NCI-H2081 (cell line): ENCODE measurements around the gene RBBP8NL.

Source experiments
- DNase-seq, 2 experiments: peaks; one replicate each; lab custom pipeline; 2025; lab: John Stamatoyannopoulos, UW

Gene RBBP8NL

DNA sequence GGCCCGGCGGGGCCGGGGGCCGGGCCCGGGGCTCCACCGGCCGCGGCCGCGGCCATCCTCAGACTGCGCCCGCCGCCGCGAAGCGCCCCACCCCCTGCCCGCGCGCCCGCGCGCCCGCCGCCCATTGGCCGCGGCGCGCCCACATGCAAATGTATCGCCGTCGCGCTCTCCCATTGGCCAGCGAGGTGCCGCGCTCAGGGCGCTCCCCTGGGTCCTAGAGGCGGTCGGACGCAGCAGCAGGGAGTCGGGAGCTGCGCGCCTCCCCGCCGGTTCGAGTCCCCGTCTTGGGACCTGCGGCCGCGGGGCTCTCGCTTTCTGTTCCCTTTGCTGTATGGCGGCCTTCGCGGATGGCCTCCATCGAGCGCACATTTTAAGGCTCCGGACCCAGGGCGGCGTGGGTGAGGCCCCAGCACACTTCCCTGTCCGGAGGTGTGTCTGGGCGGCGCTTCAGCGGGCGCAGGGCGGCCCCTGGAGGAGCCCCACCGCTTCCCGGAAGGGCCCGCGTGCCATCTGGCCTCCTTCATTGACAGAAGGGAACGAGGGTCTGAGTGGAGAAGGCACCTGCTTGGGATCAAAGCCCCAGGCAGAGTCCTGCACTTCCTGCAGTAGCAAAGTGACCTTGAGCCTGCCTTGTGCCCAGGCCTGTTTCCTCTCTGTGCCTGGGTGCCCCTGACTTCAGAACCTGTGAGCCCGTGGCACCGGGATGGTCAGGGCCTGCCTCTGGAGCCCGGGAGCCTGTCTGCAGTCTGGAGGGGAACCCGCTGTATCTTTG lies 19.9 kb downstream of the RBBP8NL start, which contains the start of gene CABLES2:
Gene CABLES2, minus strand, starts transcription at position 65 of the 772 bp plus-strand sequence. Its CDS starts 9 bp downstream, at position 56.
- peak; percentile 91 to 94 for DNase-seq

DNA sequence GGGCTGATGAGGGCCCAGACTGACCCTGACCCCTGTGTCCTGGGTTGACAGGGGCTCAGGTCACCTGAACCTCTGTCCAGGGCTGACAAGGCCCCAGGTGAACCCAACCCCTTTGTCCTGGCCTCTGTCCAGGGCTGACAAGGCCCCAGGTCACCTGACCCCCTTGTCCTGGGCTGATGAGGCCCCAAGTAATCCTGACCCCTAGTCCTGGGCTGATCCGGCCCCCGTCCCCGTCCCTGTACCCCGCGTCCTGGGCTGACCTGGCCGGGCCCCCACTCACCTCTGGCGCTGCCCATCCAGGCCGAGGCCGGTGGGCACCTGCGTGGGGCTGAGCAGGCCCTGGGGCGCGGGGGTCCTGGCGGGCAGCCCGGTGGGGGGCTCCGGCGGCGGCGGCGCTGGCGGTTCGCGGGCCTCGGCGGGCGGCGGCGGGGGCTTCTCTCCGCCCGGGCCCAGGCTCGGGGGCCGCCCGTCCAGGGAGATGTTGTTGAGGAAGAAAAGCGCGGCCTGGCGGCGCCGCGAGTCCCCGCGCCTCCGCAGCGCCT lies 20.6 kb downstream of the RBBP8NL start:
- no peak for DNase-seq

DNA sequence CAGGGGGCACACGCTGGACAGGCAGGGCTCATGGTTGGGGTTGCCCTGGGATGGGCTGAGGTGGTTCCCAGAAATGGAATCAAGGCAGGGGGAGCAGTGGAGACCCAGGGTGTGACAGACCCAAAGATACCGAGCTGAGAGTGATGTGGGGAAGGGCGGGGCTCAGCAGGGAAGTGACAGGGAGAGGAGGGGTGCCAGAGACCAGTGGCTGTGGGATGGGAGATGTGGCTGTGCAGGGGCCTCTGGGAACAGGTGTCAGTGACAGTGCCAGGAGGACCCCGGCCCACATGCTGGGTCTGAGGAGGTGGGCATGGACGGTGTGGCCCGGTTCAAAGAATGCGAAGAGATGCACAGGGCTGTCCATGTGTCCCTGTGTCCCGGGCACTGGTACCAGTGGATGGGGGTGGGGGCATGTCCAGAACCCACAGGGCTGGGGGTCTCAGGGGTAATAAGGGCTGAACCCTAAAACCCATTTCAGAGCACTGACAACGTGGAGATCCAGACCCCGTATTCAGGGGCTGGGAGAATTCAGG lies 21.3 kb downstream of the RBBP8NL start:
- no peak for DNase-seq

DNA sequence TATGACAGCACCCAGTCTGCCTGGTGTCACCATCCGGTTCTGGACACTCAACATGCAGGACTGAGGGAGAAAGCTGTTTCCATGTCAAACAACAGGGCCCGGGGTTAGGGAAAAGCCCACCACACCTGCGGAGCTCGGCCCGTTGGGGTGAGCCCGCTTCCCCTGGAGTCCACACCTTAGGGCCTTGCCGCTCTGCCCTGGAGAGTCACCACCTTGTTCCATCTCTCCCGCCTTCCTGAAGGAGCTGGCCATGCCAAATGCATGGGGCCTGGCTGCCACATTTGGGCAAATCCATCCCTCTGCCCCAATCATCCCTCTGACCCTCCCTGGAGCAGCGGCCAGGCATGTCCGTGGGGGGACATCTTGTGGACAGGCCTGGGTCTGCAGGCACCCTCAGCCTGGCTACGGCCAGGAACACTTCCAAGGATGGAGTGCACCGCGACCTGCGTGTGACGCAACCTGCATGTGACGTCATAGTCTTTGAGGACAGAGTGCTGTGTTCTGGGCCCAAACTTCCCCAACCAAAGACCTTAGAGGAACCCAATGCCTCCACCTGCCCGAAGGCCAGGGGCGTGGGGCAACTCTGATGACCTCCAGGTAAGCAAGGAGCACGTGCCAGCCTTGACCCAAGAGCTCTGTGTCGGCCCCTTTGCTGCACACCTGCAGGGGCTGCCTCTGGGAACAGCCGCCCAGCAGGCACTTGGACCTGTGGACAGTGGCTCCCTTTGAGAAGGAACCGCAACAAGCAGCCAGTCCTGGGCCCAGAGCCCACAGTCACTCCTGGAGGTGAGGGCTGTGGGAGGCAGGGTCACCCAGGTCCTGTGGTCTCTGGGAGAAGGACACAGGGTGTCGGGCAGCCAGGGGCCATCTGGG lies 22.0 kb downstream of the RBBP8NL start:
- no peak for DNase-seq

DNA sequence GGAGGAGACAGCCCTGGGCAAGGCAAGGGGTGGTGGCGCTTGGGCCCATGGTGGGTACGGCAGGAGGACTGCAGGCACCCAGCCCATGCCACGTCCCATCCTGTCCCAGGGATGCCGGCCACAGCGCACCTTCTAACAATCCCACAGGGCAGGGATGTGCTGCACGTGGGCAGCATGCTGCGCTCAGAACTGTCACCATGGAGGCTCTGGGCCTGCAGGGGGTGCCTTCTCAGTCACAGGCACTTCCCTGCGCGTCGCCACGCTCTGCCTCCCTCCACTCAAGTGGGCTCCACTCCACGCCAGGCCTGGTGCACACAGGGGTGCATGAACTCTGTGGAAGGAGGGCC lies 22.6 kb downstream of the RBBP8NL start:
- no peak for DNase-seq

DNA sequence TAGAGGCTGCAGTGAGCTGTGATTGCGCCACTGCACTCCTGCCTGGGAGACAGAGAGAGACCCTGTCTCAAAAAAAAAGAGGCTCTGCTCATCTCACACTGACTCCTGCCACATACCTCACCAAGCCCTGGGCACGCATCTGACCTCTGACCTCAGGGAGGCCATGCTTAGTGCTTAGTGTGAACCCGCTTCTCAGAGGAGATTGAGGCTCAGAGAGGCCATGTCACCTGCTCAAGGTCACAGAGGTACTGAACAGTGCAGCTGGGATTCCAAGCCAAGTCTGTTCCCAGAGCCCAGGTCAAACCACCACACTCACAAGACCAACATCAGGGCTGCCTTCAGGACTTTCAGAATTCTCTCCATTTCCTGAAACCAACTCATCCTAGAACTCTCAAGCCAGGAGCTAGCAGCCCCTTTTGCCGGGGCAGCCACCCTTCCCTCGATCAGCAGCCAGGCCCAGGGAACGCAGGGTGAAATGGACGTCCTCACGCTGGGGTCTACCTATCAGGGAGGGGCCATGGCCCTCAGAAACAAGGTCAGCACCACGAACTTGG lies 23.1 kb downstream of the RBBP8NL start:
- DNase-seq: no peak

DNA sequence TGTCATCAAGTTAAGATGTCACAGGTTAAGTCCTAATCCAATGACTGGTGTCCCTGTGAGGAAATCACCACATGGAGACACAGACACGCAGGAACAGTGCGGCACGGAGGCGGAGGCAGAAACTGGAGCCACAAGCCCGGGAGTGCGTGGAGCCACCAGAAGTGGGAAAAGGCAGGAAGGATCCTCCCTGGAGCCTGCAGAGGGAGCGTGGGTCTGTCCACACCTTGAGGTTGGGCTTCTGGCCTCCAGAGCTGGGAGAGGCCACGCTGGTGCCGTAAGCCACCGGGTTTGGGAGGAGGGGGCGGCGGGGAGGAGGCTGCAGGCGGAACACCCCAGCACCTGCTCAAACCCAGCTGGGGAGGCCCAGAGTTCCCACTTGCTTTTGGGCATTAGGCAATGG lies 24.0 kb downstream of the RBBP8NL start:
- DNase-seq: no peak

DNA sequence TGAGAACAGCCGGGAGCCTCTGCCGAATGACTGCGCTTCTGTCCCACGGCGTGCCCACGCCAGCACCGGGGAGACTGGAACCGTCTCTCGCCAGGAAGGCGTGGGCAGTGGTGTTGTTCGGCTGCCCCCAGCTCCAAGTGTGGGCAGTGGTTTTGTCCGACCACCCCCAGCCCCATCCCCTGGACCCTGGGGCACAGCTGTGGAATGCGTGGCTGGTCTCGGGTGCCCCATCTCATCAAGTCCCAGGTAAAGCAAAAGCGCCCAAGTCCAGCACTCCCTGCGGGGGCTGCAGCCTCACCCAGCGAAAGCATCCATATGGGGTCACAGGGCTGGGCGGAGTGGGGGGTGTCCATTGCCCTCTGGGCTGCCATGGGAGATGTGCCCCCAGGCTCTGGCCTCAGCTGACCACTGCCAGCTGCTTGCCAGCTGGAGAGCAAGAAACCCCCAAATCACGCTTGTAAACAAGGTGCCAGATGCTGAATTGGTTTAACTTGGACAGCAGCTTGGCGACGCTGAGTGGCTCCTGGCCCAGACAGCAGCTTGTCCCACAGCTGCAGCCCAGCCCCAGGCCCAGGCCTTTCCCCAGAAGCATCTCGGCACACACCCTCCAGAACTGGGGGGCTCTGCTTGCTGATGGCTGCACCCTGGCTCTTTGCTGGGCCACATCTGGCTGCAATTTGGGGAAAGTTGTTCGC lies 24.7 kb downstream of the RBBP8NL start:
- DNase-seq: no peak

DNA sequence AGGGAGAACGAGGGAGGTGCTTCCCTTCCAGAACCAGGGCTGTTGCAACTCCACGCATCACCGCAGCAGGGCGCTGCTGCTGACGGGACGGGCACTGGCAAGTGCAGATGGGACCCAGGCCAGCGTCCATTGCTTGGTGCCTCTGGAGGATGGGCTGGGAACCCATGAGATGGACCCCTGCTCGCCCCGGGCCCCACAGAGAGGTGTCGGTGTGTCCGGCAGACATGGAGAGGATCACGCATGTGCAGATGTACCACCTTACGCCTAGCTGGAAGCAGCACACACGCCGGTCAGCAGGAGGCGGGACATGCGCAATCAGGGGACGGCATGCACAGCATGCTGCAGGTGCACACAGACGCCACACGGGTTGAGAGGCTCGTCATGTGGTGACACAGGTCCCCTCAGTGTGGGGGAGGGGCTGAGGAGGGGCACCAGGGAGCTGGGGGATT lies 26.0 kb downstream of the RBBP8NL start:
- no peak for DNase-seq

DNA sequence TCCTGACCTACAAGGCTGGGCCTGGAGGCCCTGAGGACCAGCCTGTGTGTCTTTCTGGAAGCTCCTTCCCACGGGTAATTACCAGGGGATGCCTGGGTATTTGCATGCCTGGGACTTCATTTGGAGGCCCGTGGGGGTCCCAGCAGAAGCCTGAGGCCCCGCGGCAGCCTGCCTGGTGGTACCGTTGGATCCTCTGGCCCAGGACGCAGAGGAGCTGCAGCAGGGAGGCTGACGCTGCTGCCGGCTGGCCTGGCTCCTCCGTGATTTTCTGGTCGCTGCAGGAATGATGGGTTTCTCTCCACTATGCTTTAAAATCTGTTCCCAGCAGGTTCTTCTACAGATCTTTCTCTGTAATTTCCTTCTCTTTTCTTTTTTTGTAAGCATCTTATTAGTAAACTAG lies 26.8 kb downstream of the RBBP8NL start:
- no peak for DNase-seq

DNA sequence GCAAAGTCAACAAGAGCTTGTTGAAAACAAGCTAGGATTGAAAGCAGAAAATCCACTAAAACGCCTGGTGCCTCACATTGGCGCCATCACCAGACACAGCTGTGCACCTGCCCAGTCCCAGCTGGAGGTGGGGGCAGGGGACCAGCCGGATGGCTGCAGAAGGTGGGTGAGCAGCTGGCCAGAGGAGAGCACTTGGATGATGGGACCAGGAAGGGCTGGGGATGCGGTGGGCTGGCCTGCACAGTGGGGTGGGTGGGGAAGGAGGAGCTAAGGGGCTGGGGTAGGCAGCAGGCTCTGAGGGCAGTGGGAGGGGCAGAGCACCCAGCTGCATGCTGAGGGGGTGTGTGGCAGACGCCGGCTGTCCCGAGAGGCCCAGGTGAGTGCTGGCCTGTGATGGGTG lies 27.3 kb downstream of the RBBP8NL start:
- peak in 1 of 2 experiments; percentile 25 for DNase-seq

DNA sequence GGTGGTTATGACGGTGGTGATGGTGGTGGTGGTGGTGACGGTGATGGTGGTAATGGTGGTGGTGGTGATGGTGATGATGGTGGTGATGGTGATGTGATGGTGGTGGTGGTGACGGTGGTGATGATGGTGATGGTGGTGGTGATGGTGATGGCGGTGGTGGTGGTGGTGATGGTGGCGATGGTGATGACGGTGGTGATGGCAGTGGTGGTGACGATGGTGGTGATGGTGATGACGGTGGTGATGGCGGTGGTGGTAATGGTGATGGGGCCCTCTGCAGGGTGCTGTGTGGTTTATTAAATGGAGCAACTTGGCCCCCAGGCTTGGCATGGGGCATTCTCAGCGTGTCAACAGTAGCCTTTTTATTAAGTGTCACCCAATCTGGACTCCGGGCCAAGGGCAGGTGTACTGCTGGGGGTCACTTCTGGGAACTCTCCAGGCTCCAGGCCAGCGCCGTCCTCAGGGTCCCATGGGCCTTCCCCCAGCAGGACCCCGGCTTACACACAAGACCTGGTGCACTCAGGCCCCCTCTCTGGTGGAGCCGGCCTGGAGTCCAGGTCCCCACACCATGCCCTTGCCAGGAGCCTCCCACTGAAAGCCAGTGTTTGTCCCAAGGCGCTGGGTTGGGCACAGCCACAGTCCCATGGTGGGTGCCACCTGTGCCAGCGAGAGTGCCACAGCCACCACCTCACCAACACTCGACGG lies 29.1 kb downstream of the RBBP8NL start:
- no peak for DNase-seq

DNA sequence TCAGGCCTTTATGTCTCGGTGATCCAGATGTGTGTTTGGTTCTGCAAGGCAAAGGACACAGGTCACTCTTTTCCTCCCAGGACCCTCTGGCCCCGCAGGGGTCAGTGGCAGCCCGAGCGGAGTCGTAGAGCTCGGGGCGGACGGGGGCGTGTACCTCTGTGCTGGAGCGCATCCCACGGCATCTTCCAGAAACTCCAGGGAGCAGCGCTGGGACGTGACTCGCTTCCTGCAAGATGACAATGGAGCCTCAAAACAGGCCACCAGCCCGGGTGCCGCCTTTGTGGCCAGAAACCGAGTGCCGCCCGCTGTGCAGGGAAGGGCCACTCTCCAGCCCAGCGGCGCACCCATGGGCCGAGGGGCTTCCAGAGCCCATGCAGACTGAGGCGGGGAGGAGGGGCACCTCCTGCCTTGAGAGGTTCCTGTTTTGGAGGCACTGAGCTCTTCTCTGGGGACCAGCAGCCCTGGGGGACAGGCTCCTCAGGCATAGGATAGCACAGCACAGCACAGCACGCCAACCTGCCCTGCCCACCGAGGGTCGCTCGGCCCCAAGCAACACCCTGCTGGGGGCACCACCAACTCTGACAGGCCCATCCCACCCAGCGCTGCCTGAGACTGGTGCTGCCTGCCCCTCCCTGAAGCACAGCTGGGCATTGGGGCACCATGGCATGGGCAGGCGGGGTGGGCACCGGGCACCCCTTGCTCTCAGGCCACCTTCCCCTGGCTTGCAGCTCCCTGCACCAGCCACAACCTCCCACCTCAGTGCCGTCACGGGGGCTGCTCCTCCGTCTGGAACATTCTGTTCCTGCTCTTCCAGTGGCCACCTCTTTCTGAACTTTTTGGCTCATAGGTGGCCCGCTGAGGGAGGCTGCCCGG lies 30.7 kb downstream of the RBBP8NL start:
- DNase-seq: no peak

DNA sequence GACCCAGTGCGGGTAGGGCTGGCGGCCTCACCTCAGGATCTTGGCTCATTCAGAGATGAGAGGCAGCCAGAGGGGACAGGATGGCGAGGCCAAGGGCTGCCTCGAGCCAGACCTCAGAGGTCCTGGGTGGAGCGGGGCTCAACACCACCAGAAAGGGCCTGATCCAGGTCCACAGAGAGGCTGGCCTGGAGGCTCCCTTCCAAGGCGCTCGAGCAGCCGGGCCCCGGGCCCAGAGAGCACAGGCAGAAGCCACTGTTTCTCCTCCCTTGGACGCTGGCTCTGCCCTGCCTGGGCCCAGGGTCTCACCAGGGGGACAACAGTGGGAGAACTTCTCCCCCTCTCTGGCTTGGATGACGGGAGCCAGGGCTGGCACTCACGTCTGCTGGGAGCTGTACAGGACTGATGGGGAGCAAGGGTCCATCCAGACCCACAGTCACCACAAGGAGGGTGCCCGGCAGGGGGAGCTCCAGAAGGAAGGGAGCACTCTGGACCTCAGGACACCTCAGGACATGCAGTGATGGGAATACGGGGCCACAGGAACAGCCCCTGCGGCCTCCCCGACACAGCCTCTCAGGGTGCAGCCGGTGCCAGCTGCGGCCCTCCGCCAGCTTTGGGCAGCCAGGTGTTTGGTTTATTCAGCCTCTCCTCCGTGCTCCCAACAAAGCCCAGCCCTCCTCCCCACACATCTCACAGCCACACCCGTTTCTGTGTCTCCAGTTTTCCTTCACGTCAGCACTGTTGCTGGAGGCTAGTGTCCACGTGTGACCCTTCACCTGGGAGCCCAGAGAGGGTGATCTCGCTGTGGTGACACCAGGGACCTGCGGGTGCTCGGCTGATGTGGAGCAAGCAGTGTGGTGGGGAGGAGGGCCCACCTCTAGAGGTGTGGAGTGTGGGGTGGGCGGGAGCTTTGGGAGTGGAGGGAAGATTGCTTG lies 31.8 kb downstream of the RBBP8NL start:
- no peak for DNase-seq

DNA sequence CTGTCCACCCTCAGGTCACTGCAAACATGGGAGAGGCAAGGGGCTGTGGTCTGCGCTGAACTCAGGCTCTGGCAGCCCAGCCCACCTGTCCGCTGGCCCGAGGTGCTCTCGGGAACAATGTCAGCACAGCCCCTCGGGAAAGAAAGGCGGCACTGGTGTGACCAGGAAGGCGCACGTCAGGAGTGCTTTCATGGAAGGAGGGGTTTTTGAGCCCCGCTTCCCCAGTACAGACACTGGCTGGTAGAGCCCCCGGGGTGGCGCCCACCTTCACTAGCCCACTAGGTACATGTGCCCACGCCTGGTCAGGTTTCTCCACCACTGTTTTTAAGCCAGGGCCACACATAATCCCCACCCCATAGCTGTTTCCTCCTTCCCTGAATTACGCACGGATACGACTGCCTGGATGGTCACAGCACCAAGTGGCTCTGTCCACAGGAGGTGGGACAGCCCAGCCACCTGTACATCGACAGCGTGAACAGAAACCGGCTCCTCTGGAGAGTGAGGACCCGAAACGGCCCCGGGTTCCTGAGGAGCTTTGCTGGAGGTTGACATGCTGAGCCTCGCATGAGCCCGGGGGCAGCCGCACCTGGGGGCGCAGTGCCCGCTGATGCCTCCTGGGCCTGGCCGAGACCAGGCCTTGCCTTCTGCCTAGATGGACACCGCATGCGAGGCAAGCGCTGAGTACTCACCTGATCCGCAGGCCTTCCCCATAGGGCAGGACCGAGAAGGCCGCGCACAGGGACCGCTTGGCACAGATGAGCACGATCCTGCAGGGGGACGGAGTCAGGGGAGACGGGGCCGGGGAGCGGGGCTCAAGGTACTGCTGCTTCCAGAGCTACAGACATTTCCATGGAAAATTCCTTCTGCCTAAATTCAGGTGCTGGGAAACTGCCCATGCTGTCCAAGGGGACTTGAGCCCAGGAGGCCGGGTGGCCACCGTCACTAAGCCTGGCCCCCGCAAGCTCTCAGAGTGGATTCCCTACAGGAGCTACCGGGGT lies 32.8 kb downstream of the RBBP8NL start:
- no peak for DNase-seq

DNA sequence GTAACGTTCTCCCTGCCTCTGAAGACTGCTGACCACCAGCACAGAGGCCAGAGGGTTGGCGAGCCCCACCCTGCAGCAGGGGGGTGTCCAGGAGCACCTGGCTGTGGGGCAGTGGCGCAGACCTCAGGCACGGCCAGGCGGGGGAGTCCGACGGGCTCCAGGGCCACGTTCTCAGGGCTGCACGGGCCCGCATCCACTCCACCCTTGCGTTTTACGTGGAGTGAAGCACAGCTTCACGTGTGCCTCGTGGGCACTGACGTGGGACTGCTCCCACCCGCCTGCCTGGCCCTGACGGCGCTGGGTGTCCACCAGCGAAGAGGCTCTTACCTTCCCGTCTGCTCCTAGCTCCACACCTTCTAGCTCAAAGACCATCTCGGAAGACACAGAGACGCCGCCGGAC lies 33.5 kb downstream of the RBBP8NL start:
- DNase-seq: no peak

DNA sequence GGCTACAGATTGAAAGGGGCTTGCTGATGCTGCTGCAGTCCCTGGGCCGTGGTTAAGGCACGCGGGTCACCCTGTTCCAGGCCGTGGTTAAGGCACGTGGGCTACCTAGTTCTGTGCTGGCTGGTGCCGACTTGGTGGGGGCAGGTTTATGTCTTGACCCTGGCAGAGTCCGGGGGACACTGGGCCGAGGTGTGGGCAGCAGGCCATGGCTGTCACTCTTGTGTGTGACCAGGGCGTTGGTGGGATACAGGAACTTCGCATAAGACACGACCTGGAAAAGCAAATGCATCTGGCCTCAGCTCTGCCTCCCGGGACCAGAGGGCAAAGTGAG lies 34.0 kb downstream of the RBBP8NL start:
- DNase-seq: no peak
